PC-9 (cell line): ENCODE data around the gene STARD13. TPM values are rescaled to one million over a fixed set of nuclear protein-coding genes. Genes with fewer than 3 reads are reported as not detected.

ENCODE experiments used
- BruUV-seq: library from RNA; stranded (reverse); fragments of 400-500 nt; replicated peaks from 2 replicates; lab custom pipeline; 2021; lab: Mats Ljungman, UMichigan
- CTCF ChIA-PET: fragments of 300-600 bp; sonication (Branson Sonifier 250); formaldehyde crosslinking; loops from one replicate; lab custom pipeline; 2022; ENCODE audit warnings: antibody characterized with exemption; lab: Charles Lee
- POLR2A ChIA-PET: fragments of 300-600 bp; sonication (Branson Sonifier 250); formaldehyde crosslinking; loops from one replicate; lab custom pipeline; 2022; ENCODE audit warnings: antibody characterized with exemption; ENCODE audit not compliant: unreplicated experiment; lab: Charles Lee
- DNase-seq, 2 experiments: peaks; one replicate each; pipeline versions ENCODE4 v3.0.0 to v3.0.0-alpha.2; 2015 to 2022; ENCODE audit warnings: mixed read lengths in 1 of 2
- H2AFZ ChIP-seq: fragments of 200-600 bp; sonication (generic); 2 replicates; pipeline ENCODE4 v1.8.1; 2017; ENCODE audit warnings: antibody characterized with exemption
- H3F3A ChIP-seq: fragments of 200-600 bp; sonication (generic); 2 replicates; pipeline ENCODE4 v1.8.1; 2017; ENCODE audit warnings: antibody characterized with exemption, mild to moderate bottlenecking, low read depth; ENCODE audit not compliant: insufficient read depth
- H3K27ac ChIP-seq: fragments of 200-600 bp; sonication (generic); 2 replicates; pipeline ENCODE4 v1.6.1; 2016; ENCODE audit warnings: mixed run types
- H3K27me3 ChIP-seq: fragments of 200-600 bp; sonication (generic); 2 replicates; pipeline ENCODE4 v1.6.1; 2016; ENCODE audit warnings: low read depth, mixed run types; ENCODE audit not compliant: insufficient read depth
- H3K36me3 ChIP-seq: fragments of 200-600 bp; sonication (generic); 2 replicates; pipeline ENCODE4 v1.6.1; 2016; ENCODE audit warnings: low read depth, mixed run types
- H3K4me1 ChIP-seq: fragments of 200-600 bp; sonication (generic); replicated peaks from 2 replicates; pipeline ENCODE4 v1.6.1; 2016; ENCODE audit warnings: mixed run types; ENCODE audit not compliant: insufficient read depth
- H3K4me2 ChIP-seq: fragments of 200-600 bp; sonication (generic); 2 replicates; pipeline ENCODE4 v1.6.1; 2017; ENCODE audit warnings: mixed run types
- H3K4me3 ChIP-seq: fragments of 200-600 bp; sonication (generic); 2 replicates; pipeline ENCODE4 v1.6.1; 2016; ENCODE audit warnings: mixed run types
- H3K79me2 ChIP-seq: fragments of 200-600 bp; sonication (generic); 2 replicates; pipeline ENCODE4 v1.6.1; 2017; ENCODE audit warnings: low read depth, mixed run types
- H3K9me2 ChIP-seq: fragments of 200-600 bp; sonication (generic); 2 replicates; pipeline ENCODE4 v1.8.1; 2017; ENCODE audit warnings: mild to moderate bottlenecking; ENCODE audit not compliant: insufficient read depth
- H3K9me3 ChIP-seq: fragments of 200-600 bp; sonication (generic); 2 replicates; pipeline ENCODE4 v1.8.1; 2016; ENCODE audit warnings: low read depth; ENCODE audit not compliant: insufficient read depth
- H4K20me1 ChIP-seq: fragments of 200-600 bp; sonication (generic); 2 replicates; pipeline ENCODE4 v1.8.1; 2017; ENCODE audit not compliant: insufficient read depth
- CTCF ChIP-seq: fragments of 200-600 bp; sonication (generic); conservative IDR thresholded peaks from 2 replicates; pipeline ENCODE4 v1.6.1; 2017; ENCODE audit warnings: mixed run types, antibody characterized with exemption, mild to moderate bottlenecking, moderate library complexity
- EZH2 ChIP-seq: fragments of 200-600 bp; sonication (generic); IDR thresholded peaks from 2 replicates; pipeline ENCODE4 v1.8.0; 2017; ENCODE audit warnings: antibody characterized with exemption, low read depth
- intact Hi-C: fragments of 100-400 bp; cut with micrococcal nuclease; formaldehyde crosslinking; loops from one replicate; pipeline ENCODE4 v1.10.0; 2022; ENCODE audit not compliant: unreplicated experiment
- total RNA-seq: library from RNA; stranded (reverse); gene quantifications from 2 replicates; pipeline ENCODE4 v1.2.3, GENCODE V29; 2021

The STARD13 gene
- total RNA-seq, 1 experiment from 2014 or later, result 19.6 TPM

- Histone ChIP-seq H3K4me2 (no peak overlapping the region), H2AFZ (no peak overlapping the region), H3F3A (no peaks in the 10 kb centered on the region), H3K27ac (no peak overlapping the region), H3K79me2 (no peaks in the 10 kb centered on the region), H3K27me3 (no peaks in the 10 kb centered on the region), H4K20me1 (no peaks in the 10 kb centered on the region), H3K4me3 (no peak overlapping the region), H3K9me3 (peaks cover 4% of the 10 kb centered on the region; the same call in 1 of the 2 replicates), H3K9me2 (no peaks in the 10 kb centered on the region), H3K36me3 (0 out of 2 replicates have a peak, but pooled peaks cover 6% of the 10 kb centered on the region), H3K4me1 (no peaks in the 10 kb centered on the region)
- no TSS peak for BruUV-seq
- intact Hi-C loops, result no loop called here
- TF ChIP-seq EZH2 (no peak), CTCF (no peak)
- POLR2A ChIA-PET, result no interaction called here
- DNase-seq, result no peak
- CTCF ChIA-PET, result no interaction called here
These were observed 109.6 kb downstream of the STARD13 start for GRCh38 chr13:33175991-33176390.

GRCh38 chr13:33174931-33175330, 110.6 kb downstream of the STARD13 start:
- peaks cover 4% of the 10 kb centered on the region for H3K9me3 ChIP-seq
- H3K36me3 ChIP-seq, result 0 out of 2 replicates have a peak, but pooled peaks cover 6% of the 10 kb centered on the region
- no peak for DNase-seq
- H3K4me3 ChIP-seq, result no peak overlapping the region
- H3K4me1 ChIP-seq, result no peaks in the 10 kb centered on the region
- no peak overlapping the region for H2AFZ ChIP-seq
- no peaks in the 10 kb centered on the region for H4K20me1 ChIP-seq
- H3K4me2 ChIP-seq, result no peak overlapping the region
- CTCF ChIA-PET, result no interaction called here
- no peaks in the 10 kb centered on the region for H3K79me2 ChIP-seq
- POLR2A ChIA-PET, result no interaction called here
- no TSS peak for BruUV-seq
- no peaks in the 10 kb centered on the region for H3K9me2 ChIP-seq
- H3K27ac ChIP-seq, result no peak overlapping the region
- TF ChIP-seq CTCF (no peak), EZH2 (no peak)
- intact Hi-C loops, result no loop called here
- H3K27me3 ChIP-seq, result no peaks in the 10 kb centered on the region
- no peaks in the 10 kb centered on the region for H3F3A ChIP-seq

DNA sequence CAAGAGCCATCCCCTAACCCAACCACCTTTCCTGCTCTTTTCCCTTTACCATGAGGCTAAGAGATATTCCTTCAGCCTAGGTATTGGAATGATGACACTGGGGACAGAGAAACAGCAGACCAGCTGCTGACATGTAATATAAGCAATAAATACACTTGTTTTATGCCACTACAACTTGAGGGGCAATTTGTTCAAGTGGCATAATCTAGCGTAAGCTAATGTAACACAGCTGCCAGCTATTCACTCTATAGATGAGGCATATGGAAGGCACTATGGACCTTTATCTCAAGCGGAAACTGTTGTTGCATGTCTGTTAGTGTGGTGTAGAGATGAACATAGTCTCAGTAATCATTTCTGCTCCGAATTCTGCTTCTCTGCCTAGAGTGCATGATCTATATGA, 111.1 kb downstream of the STARD13 start:
- intact Hi-C loops, result no loop called here
- ChIA-PET POLR2A (interaction anchor here (0.6 kb wide), 1 partner anchor 218 kb away, joined by 3 read pairs; no protein-coding TSS in a partner anchor), CTCF (no interaction called here)
- Histone ChIP-seq H3K9me3 (peaks cover 6% of the 10 kb centered on the region), H3K4me3 (no peak overlapping the region), H3K9me2 (no peaks in the 10 kb centered on the region), H3K4me2 (no peak overlapping the region), H3K27ac (no peak overlapping the region), H3K79me2 (no peaks in the 10 kb centered on the region), H3K27me3 (no peaks in the 10 kb centered on the region), H2AFZ (no peak overlapping the region), H3K4me1 (no peaks in the 10 kb centered on the region), H3K36me3 (0 out of 2 replicates have a peak, but pooled peaks cover 6% of the 10 kb centered on the region), H3F3A (no peaks in the 10 kb centered on the region), H4K20me1 (no peaks in the 10 kb centered on the region)
- no peak for TF ChIP-seq EZH2
- no peak for TF ChIP-seq CTCF
- BruUV-seq, result no TSS peak
- DNase-seq, result no peak
